Glutamatergic neuron (in vitro differentiated cells): ENCODE data around the gene WDR27. TPM values are rescaled to one million over a fixed set of nuclear protein-coding genes. Genes with fewer than 3 reads are reported as not detected.

ENCODE experiments used
- DNase-seq: peaks from one replicate; pipeline ENCODE4 v3.0.0; 2022
- H3K27ac Mint-ChIP-seq: one replicate; pipeline ENCODE4 v1.8.0; 2020; ENCODE audit warnings: mild to moderate bottlenecking, mixed read lengths, inconsistent platforms; ENCODE audit not compliant: unreplicated experiment
- H3K27me3 Mint-ChIP-seq: one replicate; pipeline ENCODE4 v1.8.0; 2020; ENCODE audit warnings: mild to moderate bottlenecking, moderate library complexity, mixed read lengths, inconsistent platforms; ENCODE audit not compliant: unreplicated experiment
- H3K36me3 Mint-ChIP-seq: one replicate; pipeline ENCODE4 v1.8.0; 2020; ENCODE audit warnings: mild to moderate bottlenecking, mixed read lengths, inconsistent platforms; ENCODE audit not compliant: unreplicated experiment
- H3K4me1 Mint-ChIP-seq: one replicate; pipeline ENCODE4 v1.8.0; 2020; ENCODE audit warnings: mild to moderate bottlenecking, low read depth, mixed read lengths, inconsistent platforms; ENCODE audit not compliant: unreplicated experiment
- H3K4me3 Mint-ChIP-seq: one replicate; pipeline ENCODE4 v1.8.0; 2020; ENCODE audit warnings: mild to moderate bottlenecking, mixed read lengths, inconsistent platforms; ENCODE audit not compliant: unreplicated experiment
- H3K9me3 Mint-ChIP-seq: one replicate; pipeline ENCODE4 v1.8.0; 2020; ENCODE audit warnings: mild to moderate bottlenecking, moderate library complexity, mixed read lengths, inconsistent platforms; ENCODE audit not compliant: unreplicated experiment
- CTCF ChIP-seq: fragments of 200-600 bp; sonication (generic); IDR thresholded peaks from one replicate; pipeline ENCODE4 v1.5.0; 2021; ENCODE audit not compliant: partially characterized antibody, unreplicated experiment
- total RNA-seq: library from RNA; stranded (reverse); fragmentation: NEBNext Ultra II Directional; extraction: Animal tissue kit (Norgen Biotek cat#: 25700); gene quantifications from one replicate; pipeline ENCODE4 v1.2.1, GENCODE V29; 2021; ENCODE audit not compliant: unreplicated experiment

Gene WDR27
- total RNA-seq, 1 donor from 2014 or later, result 64.8 TPM

DNA sequence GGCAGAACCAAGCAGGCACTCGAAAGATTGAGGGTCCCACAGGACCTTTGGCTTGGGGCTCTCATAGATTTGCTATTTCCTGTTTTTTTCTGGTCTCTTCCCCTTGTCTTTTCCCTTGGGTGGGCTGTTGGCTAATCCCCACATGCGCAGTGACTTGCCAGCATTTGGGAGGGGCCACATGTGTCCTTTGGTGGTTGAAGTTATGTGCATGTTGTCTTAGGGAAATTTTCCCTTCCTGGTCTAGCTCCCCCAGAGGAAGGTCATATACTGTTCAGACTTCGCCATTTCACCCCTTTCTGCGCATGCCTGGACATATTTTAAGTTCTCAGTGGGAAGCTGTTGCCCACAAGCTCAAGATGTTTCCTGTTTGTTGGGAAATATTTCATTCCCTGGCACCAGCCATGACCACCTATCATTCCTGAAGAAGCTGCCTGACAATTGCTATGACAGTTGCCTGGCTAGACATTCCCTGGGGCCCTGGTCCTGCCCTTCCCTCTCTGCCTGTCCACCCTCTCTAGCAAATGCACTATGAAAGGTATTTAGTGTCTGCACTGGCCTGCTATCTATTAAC, 292.0 kb downstream of the WDR27 start:
- Mint-ChIP-seq H3K27ac (no peak overlapping the region), H3K27me3 (no peaks in the 10 kb centered on the region), H3K36me3 (peaks cover 8% of the 10 kb centered on the region), H3K9me3 (peaks cover 6% of the 10 kb centered on the region), H3K4me3 (no peak overlapping the region), H3K4me1 (no peaks in the 10 kb centered on the region)
- no peak for DNase-seq
- no peak for TF ChIP-seq CTCF

- peaks cover 8% of the 10 kb centered on the region for H3K36me3 Mint-ChIP-seq
- H3K9me3 Mint-ChIP-seq, result peaks cover 3% of the 10 kb centered on the region
- H3K4me3 Mint-ChIP-seq, result no peak overlapping the region
- TF ChIP-seq CTCF, result no peak
- H3K27ac Mint-ChIP-seq, result no peak overlapping the region
- no peak for DNase-seq
- H3K4me1 Mint-ChIP-seq, result no peaks in the 10 kb centered on the region
- no peaks in the 10 kb centered on the region for H3K27me3 Mint-ChIP-seq
Measured at GRCh38 chr6:169407325-169407724, 294.5 kb downstream of the WDR27 start.

Other genes starting within 250 kb of the WDR27 start
- 29.7 TPM for gene C6orf120, start 97 bp upstream of the WDR27 start, total RNA-seq
- gene PHF10, start 22.5 kb upstream of the WDR27 start, total RNA-seq, result 21.2 TPM
- 1.7 TPM for gene DYNLT2, start 49.5 kb upstream of the WDR27 start, total RNA-seq
- gene ERMARD, start 49.6 kb upstream of the WDR27 start, total RNA-seq, result 15.2 TPM